ENCODE results near the gene RRH. TPM values are rescaled to one million over a fixed set of nuclear protein-coding genes. Genes with fewer than 3 reads are reported as not detected.
"Not testable (repeated sequence)": the region's sequence is repeated elsewhere in the genome, so short reads cannot be mapped to it uniquely, and the experiment has no call there.

RRH gene, protein sequence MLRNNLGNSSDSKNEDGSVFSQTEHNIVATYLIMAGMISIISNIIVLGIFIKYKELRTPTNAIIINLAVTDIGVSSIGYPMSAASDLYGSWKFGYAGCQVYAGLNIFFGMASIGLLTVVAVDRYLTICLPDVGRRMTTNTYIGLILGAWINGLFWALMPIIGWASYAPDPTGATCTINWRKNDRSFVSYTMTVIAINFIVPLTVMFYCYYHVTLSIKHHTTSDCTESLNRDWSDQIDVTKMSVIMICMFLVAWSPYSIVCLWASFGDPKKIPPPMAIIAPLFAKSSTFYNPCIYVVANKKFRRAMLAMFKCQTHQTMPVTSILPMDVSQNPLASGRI
- under 1 TPM; 0.32 to 0.62 TPM for total RNA-seq

GRCh38 chr4:109827672-109828071 is at the start of gene RRH:
Gene RRH, plus strand, starts transcription at chr4:109827972. Its CDS starts 56 bp downstream, at chr4:109828028.
- Mint-ChIP-seq H3K36me3 (peaks cover 0 to 6% of the 10 kb centered on the region in 2 donors), H3K9me3 (no peaks in the 10 kb centered on the region), H3K27ac (no peak within 1 kb of the TSS)
- DNase-seq (ENCODE audit: low spot score in 2 of 2) (no peak), ATAC-seq (no peak)

DNA sequence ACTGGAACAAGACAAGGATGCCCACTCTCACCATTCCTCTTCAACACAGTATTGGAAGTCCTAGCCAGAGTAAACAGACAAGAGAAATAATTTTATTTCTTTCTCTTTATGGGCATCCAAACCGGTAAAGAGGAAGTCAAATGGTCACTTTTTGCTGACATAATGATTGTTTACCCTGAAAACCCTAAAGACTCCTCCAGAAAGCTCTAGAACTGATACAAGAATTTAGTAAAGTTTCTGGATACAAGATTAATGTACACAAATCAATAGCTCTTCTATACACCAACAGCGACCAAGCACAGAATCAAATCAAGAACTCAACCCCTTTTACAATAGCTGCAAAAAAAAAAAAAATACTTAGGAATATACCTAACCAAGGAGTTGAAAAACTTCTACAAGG is 45.7 kb upstream of the RRH start:
- not testable (repeated sequence) for H3K9me3 Mint-ChIP-seq; H3K27ac Mint-ChIP-seq; DNase-seq (ENCODE audit: low spot score in 2 of 2); ATAC-seq; H3K36me3 Mint-ChIP-seq

GRCh38 chr4:109786846-109787245 is 40.9 kb upstream of the RRH start:
- H3K36me3 Mint-ChIP-seq: peaks cover 0 to 4% of the 10 kb centered on the region in 2 donors

GRCh38 chr4:109787807-109788206 is 40.0 kb upstream of the RRH start:
- Mint-ChIP-seq H3K27ac (no peak overlapping the region), H3K9me3 (peaks cover 5 to 16% of the 10 kb centered on the region in 2 donors)
- ATAC-seq: no peak

More at GRCh38 chr4:109786846-109787245, 40.9 kb upstream of the RRH start:
- H3K27ac Mint-ChIP-seq: no peak overlapping the region
- DNase-seq (ENCODE audit: low spot score in 2 of 2) (no peak), ATAC-seq (no peak)
- peaks cover 5 to 16% of the 10 kb centered on the region in 2 donors for H3K9me3 Mint-ChIP-seq

DNA sequence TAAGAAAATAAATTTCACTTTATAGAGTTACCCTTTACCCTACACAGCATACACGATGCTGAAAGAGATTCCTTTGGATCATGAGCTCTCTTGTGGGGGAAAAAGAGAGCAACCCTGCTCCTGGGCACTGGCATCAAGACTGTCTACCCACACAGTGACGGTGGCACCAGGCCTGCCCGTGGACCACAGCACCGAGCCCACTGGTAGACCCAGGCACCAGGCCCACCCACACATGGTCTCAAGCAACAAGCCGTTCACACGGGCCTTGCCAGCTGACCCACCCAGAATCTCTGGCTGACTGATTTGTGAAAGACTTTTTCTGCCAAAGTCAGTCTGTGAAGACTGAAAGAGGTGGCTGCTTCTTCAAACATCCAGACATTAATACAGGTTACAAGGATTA is 32.7 kb upstream of the RRH start:
- ATAC-seq: no peak
- Mint-ChIP-seq H3K36me3 (peaks cover 11 to 17% of the 10 kb centered on the region in 2 donors), H3K9me3 (peaks cover 6 to 20% of the 10 kb centered on the region in 2 donors), H3K27ac (no peak overlapping the region)
- no peak for DNase-seq (ENCODE audit: low spot score in 2 of 2)

More at GRCh38 chr4:109787807-109788206, 40.0 kb upstream of the RRH start:
- peaks cover 0 to 4% of the 10 kb centered on the region in 2 donors for H3K36me3 Mint-ChIP-seq
- DNase-seq (ENCODE audit: low spot score in 2 of 2): no peak

GRCh38 chr4:109798866-109799265 is 28.9 kb upstream of the RRH start:
- peaks cover 11 to 16% of the 10 kb centered on the region in 2 donors for H3K36me3 Mint-ChIP-seq
- no peak for ATAC-seq
- H3K9me3 Mint-ChIP-seq: peaks cover 6 to 14% of the 10 kb centered on the region in 2 donors
- DNase-seq (ENCODE audit: low spot score in 2 of 2): no peak
- no peak overlapping the region for H3K27ac Mint-ChIP-seq

DNA sequence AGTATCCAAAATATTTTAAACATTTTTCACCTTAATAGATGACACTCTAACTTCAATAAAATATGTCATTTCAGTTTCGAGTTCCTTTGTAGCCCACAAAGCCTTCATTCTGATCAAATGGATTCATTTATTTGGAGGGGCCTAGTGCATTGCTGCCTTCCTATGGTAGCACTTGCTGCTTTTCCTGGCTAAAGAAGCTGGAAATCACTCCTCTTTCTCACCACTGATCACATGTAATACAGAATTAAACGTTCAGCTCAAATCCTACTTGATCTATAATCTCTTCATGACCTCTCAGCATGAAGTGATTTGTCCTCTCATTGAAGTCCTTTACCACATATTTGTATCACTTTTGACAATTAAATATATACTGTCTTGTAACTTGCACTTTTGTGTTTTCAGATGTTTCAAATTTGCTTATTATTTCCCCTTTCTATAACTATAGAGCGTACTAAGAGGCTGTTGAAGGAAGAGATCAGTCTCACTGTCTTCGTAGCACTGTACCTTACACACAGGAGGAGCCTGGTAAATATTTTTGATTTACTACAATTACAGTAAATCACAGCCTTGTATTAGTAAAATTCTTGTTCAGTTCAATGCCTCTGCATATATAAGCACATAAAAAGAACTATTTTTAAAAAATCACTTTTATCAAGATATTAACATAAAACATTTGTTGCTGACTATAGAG is 26.5 kb upstream of the RRH start:
- ATAC-seq: no peak
- Mint-ChIP-seq H3K9me3 (no peaks in the 10 kb centered on the region), H3K36me3 (no peaks in the 10 kb centered on the region), H3K27ac (no peak overlapping the region)
- no peak for DNase-seq (ENCODE audit: low spot score in 2 of 2)

GRCh38 chr4:109801895-109802319 is 25.9 kb upstream of the RRH start, which contains the start of gene CFI:
Gene CFI, minus strand, starts transcription at chr4:109801999. Its CDS starts 28 bp downstream, at chr4:109801971.
- H3K9me3 Mint-ChIP-seq: no peaks in the 10 kb centered on the region
- H3K27ac Mint-ChIP-seq: no peak within 1 kb of the TSS
- H3K36me3 Mint-ChIP-seq: no peaks in the 10 kb centered on the region
- DNase-seq (ENCODE audit: low spot score in 2 of 2) (no peak), ATAC-seq (no peak)

- ATAC-seq (peak in 1 of 2 donors; percentile 63), DNase-seq (ENCODE audit: low spot score in 2 of 2) (peak in 1 of 2 donors; percentile 10)
- H3K36me3 Mint-ChIP-seq: no peaks in the 10 kb centered on the region
- no peak overlapping the region for H3K27ac Mint-ChIP-seq
- no peaks in the 10 kb centered on the region for H3K9me3 Mint-ChIP-seq
These were observed 23.7 kb upstream of the RRH start for GRCh38 chr4:109803924-109804571.

- H3K9me3 Mint-ChIP-seq: no peaks in the 10 kb centered on the region
- ATAC-seq (no peak), DNase-seq (ENCODE audit: low spot score in 2 of 2) (no peak)
- no peak overlapping the region for H3K27ac Mint-ChIP-seq
- H3K36me3 Mint-ChIP-seq: no peaks in the 10 kb centered on the region
These were observed 18.1 kb upstream of the RRH start for GRCh38 chr4:109809655-109810054.

- Mint-ChIP-seq H3K36me3 (peaks cover 4 to 6% of the 10 kb centered on the region in 2 donors), H3K27ac (no peak overlapping the region), H3K9me3 (no peaks in the 10 kb centered on the region)
- ATAC-seq (no peak), DNase-seq (ENCODE audit: low spot score in 2 of 2) (no peak)
These were observed 17.0 kb upstream of the RRH start for GRCh38 chr4:109810552-109811387.

DNA sequence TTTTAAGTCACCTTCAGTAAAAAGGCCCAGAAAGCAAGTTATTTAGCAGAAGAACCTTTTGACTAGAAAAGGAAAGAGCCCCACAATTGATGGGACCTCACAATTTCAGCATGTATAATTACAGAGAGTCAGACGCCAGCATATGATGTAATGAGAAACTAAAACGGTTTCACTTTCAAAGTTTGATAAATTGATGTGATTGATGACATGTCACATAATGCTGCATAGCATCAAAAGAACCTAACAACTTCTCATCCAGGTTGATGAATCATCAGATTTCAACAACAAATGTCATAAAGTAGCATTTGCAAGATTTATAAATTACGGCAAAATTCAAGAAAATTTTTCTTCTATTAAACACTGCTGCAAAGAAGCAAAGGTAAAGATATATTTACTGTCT is 16.1 kb upstream of the RRH start:
- ATAC-seq (no peak), DNase-seq (ENCODE audit: low spot score in 2 of 2) (no peak)
- H3K27ac Mint-ChIP-seq: no peak overlapping the region
- no peaks in the 10 kb centered on the region for H3K9me3 Mint-ChIP-seq
- peaks cover 10 to 15% of the 10 kb centered on the region in 2 donors for H3K36me3 Mint-ChIP-seq

GRCh38 chr4:109815151-109816081 is 12.4 kb upstream of the RRH start, which contains the start of gene GAR1:
Gene GAR1, plus strand, starts transcription at chr4:109815762. Its CDS starts 403 bp downstream, at chr4:109816165.
- Mint-ChIP-seq H3K27ac (peak within 1 kb of the TSS; percentile 95 to 97), H3K9me3 (peaks cover 0 to 7% of the 10 kb centered on the region in 2 donors), H3K36me3 (peaks cover 29 to 35% of the 10 kb centered on the region in 2 donors)
- peak; percentile 94 to 95 for ATAC-seq
- peak; percentile 79 to 88 for DNase-seq (ENCODE audit: low spot score in 2 of 2)

- Mint-ChIP-seq H3K36me3 (peaks cover 29 to 42% of the 10 kb centered on the region in 2 donors), H3K27ac (peak overlapping the region; percentile 95 to 97), H3K9me3 (peaks cover 0 to 7% of the 10 kb centered on the region in 2 donors)
- DNase-seq (ENCODE audit: low spot score in 2 of 2) (peak; percentile 46 to 60), ATAC-seq (peak in 1 of 2 donors; percentile 4)
These were observed 11.7 kb upstream of the RRH start for GRCh38 chr4:109816082-109816442.

DNA sequence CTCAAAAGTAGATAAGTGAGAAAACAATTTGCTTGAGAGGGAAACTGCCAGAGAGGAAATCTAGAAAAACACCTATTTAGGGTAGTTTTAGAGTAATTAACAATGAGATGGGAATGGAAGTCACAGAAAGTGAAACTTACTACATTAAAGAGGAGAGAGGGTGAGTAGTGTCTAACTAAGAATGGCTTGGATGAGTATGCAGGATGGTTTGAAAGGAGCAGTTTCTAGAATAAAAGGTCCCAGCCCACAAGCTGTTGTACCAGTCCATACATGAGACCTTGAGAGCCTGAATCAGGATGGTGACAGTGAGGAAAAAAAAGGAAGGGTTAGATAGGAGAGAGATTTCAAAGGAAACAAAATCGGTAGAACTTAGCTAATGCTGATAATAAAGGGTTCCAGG is 10.9 kb upstream of the RRH start:
- no peak for DNase-seq (ENCODE audit: low spot score in 2 of 2)
- H3K27ac Mint-ChIP-seq: peak overlapping the region; percentile 95 to 97
- peaks cover 0 to 7% of the 10 kb centered on the region in 2 donors for H3K9me3 Mint-ChIP-seq
- ATAC-seq: peak; percentile 50 to 60
- H3K36me3 Mint-ChIP-seq: peaks cover 29 to 44% of the 10 kb centered on the region in 2 donors

All from activated naive CD4-positive, alpha-beta T cell treated with anti-CD3 and anti-CD28 coated beads, Interleukin-2, amount 50 U/mL, for 72 hours (primary cell).